Activated naive CD8-positive, alpha-beta T cell treated with anti-CD3 and anti-CD28 coated beads, Interleukin-2, amount 50 U/mL, for 16 hours (primary cell): ENCODE measurements around the gene ZNRF1.
"Not testable (repeated sequence)": the region's sequence is repeated elsewhere in the genome, so short reads cannot be mapped to it uniquely, and the experiment has no call there.

Source experiments
- DNase-seq: peaks from one replicate; pipeline ENCODE4 v3.0.0-alpha.2; 2020; ENCODE audit warnings: low read depth, low spot score

ZNRF1 gene

GRCh38 chr16:75074920-75075687, 76.3 kb downstream of the ZNRF1 start:
- peak; percentile 23 for DNase-seq

DNA sequence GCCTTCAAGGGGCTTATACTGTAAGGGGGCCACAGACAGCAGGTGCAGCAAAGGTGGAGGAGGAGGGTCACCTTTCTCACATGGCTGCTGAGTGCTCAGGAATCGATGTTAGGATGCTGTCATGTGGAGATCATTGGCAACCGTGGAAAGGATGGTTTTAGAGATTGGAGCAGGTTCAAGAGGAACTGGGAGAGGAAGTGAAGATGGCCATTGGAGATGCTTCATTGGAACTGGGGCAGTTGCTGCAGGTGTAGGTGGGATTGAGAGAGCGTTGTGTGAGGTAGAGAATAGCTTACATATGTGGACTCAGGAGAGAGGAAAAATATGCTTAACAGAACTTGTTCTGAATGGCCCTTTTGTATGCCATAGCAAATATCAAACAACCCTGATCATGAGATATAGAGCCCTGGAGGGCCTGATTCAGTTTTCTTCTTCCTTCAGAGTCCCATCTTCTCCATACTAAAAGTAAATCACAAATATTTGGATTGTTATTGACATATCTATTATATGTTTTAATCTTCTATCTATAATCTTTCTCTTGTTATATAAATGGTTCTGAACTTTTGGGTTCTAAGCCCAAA, 77.0 kb downstream of the ZNRF1 start:
- DNase-seq = no peak

GRCh38 chr16:75078886-75079285, 80.1 kb downstream of the ZNRF1 start:
- no peak for DNase-seq

GRCh38 chr16:75079346-75079926, 80.6 kb downstream of the ZNRF1 start:
- DNase-seq = no peak

- DNase-seq = no peak
These were observed 81.6 kb downstream of the ZNRF1 start for GRCh38 chr16:75080205-75081029.

DNA sequence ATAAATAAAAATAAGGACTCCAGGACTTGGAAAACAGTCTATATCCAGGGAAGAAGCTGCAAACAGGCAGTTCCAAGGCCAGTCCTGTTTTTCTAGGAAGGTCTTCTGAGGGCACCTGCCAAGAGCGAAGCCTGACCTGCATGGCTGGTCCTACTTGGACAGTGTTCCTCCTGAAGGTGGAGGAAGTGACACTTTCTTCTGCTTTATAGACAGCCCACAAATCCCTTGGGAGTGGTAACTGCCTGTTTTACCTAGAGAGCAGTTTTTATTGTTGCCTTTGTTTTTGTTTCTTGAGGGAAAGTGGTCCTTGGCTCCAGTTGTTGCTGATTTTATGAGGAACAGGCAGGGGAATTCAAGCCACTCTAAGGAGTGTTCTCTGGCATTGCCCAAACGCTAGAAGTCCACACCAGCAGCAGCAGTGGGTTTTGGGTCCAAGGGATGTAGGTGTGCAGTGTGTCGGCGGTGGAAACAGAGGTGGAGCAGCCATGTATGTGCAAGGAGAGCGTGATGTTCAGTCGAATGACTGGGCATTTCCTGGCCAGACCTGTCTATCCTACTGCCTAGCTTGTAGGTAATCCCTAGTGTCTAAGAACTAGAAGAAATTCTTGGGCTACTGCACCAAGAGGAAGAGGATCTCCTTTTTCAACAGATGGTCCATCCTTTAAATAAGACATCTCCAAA, 82.5 kb downstream of the ZNRF1 start:
- DNase-seq = no peak

DNA sequence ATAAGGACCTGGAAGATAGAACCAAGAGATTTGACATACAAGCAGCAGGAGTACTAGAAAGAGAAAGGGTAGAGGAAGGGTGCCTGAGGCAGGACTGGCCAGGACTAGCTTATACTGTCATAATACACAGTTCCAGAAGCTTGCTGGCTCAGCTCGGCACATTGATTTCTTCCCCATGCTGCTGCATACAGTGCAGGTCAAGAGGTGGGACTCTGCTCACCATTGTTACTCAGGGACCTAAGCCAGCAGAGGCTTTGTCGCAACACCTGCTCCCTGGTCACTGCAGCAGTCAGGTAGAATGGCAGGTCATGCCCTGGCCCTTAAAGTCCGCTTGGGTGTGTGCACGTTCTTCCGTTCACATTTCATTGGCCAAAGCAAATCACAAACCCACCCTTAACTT, 85.0 kb downstream of the ZNRF1 start:
- no peak for DNase-seq

DNA sequence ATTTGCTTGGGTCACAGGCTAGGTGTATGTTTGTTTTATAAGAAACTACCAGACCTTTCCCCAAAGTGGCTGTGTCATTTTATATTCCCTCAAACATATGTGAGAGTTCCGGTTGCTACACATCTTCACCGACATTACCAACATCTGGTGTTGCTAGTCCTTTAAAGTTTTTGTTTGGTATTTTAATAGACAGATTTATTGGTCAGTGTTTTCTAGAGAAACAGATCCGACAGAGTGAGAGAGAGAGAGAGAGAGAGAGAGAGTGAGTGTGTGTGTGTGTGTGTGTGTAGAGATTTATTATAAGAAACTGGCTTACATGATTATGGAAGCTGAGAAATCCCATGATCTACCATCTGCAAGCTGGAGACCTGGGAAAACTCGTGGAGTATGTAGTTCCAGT, 86.7 kb downstream of the ZNRF1 start:
- no peak for DNase-seq

- no peak for DNase-seq
These were observed 87.5 kb downstream of the ZNRF1 start for GRCh38 chr16:75086281-75086680.

DNA sequence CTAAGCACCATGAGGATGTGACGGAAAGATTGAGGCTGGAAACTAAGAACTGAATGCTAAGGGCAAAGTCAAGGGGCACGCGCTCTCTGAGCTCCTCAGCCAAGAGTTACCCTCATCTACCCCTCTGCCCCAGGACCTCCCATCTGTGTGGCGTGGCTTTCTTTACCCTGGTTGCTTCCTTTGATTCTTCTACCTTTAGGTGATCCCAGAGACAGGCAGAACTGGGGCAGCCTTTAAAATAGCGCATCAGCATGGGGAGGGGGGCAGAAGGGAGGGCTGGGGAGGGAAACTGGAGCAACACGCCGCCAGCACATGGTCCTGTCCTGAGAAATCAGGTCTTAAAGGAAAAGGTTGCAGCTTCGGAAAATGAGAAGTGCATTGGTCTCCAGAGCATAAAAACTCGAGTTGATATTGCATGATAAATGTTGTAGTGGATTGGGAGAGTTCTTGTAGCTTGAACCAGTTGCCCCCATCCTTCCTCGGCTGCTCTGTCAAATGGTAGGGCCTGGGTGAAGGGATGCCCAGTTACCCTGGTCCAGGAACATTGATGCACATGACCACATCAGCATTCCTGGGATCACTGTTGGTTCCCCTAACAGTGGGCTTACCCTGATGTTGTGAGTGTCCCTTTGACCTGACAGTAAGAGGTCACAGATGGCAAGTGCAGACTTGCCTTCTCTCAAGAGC, 88.0 kb downstream of the ZNRF1 start:
- DNase-seq = no peak

DNA sequence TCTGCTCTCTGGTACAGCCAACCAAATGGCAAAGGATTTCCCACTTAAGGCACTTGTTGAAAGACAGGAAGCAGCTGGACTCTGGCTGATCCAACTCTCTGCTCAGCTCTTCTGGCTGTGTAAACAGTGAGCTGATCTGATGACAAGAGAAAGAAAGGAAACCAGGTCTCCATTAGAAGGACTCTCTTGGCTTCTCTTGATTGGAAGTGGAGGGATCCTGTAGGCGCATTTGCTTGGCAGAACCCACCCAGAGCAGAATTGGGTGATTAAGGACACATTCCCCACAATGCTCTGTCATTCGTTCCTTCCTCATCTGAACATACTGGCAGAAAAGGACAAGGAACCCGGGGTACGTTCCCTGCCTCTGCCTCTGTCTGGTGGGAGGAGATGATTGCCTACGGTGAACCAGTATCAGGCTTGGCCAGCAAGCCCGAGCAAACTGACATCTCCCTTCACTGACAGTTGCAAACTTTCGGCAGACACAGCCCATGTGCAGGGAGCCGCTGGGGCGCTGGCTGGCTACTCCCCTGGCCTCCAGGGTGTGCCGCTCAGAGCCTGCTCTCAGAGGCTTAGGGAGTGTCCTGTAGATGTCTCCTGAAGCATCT, 88.7 kb downstream of the ZNRF1 start:
- no peak for DNase-seq

GRCh38 chr16:75088216-75088615, 89.4 kb downstream of the ZNRF1 start:
- no peak for DNase-seq

GRCh38 chr16:75088934-75089333, 90.1 kb downstream of the ZNRF1 start:
- DNase-seq = no peak

DNA sequence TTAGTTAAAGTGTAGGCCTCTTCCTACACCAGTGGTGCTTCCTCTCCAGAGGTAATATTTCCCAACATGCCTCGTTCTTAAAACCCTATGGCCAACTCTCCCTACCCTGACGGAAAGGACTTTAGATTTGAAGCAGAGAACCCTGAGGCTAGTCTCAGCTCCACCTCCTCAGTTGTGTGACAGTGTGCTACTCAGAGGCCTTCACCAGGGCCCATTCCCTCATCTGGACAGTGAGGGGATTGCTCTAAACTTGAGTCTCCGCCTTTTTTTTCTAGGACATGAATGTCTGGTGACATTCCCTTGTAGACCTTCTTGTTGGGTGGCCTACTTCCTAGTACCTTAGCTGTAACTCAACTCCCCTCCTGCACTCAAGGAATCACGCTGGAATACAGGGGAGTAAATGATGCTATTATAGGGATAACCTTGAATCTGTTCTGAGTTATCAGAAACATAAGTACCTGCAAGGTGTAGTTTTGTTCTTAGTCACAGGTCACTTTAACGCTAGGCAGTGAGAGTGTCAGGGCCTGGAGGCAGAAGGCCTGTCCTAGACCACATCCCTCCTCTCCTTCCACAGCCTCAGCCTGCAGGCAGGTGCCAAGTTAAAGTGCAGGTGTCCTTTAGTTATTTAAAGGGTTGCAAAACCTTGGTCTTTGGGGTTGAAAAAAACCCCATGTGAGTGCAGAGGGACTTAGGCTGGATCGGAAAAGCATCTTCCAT, 90.8 kb downstream of the ZNRF1 start:
- DNase-seq = no peak

GRCh38 chr16:75090899-75091298, 92.1 kb downstream of the ZNRF1 start:
- not testable (repeated sequence) for DNase-seq

DNA sequence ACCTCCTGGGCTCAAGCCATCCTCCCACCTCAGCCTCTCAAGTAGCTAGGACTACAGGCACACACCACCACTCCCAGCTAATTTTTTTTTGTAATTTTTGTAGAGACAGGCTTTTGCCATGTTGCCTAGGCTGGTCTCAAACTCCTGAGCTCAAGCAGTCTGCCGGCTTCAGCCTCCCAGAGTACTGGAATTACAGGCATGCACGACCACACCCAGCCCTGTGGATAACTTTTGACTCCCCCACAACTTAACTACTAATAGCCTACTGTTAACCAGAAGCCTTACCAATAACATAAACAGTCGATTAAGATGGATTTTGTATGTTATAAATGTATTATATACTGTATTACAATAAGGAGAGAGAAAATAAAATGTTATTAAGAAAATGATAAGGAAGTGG, 92.8 kb downstream of the ZNRF1 start:
- DNase-seq = not testable (repeated sequence)

GRCh38 chr16:75092777-75093176, 94.0 kb downstream of the ZNRF1 start:
- DNase-seq = no peak

DNA sequence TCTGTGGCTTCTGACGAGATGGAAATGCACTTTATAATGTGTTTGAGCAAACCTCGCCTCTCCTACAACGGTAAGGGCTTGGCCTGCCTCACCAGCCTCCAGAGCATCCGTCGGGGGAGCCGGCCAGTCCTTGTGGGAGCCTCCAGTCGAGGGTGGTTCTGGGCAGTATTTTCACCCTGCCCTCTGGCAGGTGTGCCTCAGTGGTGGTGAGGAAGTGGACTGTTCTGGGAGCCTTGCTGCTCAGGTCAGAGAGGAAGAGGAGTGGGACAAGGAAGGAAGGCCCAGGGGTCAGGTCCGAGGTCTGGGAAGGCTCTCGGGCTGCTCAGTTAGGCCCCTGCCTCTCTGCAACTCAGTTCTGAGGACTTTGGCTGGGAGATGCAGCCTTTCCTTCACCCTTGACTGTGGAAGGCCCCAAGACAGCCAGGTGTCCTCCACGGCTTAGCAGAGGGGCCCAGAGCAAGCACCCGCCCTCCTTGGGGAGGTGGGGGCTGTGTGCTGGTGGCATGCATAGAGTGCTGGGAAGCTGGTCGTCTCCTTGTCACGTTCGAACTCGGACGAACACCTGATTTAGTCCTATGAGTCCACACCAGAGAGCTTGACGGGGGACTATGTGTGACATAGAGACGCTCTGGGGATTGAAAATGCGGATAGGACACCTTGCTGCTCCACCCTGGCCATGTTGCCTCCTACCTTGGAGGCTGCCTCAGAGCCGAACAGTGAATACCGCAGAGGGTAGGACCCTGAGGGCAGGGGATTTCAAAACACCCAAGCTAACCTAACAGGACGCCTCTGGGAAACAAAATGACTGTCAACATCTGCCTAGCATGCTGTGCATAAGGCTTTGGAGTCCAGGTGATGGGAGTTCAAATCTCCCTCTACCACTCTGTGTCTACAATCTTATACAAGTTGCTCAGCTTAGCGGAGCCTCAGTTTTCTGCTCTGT, 95.0 kb downstream of the ZNRF1 start:
- no peak for DNase-seq

DNA sequence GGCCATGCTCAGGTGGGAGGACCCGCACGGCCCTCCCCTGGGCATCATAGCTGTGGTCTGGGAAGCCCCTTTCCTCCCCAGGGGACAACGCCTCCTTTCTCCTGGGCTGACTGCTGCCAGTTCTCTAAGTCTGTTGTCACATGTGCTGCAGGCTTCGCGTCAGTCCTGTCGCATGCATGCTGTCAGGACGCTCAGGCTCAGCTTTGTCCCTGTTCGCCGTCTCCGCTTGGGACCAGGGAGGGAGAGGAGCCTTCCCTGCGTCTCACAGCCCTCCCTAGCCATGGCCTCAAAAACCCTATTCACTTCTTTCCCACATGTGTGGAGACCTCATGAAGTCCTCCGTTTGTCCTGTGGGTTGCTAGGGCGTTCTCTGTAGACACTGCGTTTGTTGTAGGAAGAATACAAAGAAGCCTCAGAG, 96.4 kb downstream of the ZNRF1 start:
- no peak for DNase-seq
